ENCODE data around the gene SPP1.

DNA sequence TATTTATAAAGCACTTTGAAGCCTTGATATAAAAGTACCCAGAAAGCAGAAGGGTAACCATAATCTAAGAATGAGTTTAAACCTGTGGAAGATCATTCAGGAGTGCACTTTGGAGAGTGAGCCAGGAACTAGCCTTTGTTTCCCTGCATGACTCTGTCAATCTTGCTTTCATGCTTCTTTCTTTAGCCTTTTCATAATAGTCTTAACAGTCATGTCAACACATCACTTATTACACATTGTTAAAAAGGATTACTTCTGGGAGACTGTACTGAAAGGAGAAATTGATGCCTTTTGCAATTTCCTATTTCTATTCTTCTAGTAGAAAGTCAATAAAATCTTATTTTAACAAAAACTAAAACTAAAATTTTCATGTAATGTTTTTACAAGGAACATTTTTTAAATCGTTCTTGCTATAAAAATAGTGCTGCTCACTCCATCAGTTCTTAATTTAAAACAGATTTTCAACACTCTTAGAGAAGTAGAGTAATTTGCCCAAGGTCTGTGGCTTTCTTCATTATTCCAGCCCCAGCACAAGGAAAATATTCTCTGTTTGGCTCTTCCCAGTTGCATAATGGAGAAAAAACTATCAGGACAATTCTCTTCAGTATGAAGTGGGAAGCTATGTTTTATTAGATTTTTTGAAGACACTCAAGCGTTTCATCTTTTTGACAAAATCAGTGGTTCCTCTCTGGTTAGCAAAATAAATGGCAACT is 35.4 kb upstream of the SPP1 start:
- no peak for TF ChIP-seq POLR2AphosphoS5 (IDR thresholded peaks at IDR 0.05)
- TF ChIP-seq, protein P1, sequence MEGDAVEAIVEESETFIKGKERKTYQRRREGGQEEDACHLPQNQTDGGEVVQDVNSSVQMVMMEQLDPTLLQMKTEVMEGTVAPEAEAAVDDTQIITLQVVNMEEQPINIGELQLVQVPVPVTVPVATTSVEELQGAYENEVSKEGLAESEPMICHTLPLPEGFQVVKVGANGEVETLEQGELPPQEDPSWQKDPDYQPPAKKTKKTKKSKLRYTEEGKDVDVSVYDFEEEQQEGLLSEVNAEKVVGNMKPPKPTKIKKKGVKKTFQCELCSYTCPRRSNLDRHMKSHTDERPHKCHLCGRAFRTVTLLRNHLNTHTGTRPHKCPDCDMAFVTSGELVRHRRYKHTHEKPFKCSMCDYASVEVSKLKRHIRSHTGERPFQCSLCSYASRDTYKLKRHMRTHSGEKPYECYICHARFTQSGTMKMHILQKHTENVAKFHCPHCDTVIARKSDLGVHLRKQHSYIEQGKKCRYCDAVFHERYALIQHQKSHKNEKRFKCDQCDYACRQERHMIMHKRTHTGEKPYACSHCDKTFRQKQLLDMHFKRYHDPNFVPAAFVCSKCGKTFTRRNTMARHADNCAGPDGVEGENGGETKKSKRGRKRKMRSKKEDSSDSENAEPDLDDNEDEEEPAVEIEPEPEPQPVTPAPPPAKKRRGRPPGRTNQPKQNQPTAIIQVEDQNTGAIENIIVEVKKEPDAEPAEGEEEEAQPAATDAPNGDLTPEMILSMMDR (IDR thresholded peaks at IDR 0.05): no peak

All from gastroesophageal sphincter (tissue), 3 donors.